Measurements from ENCODE around the gene DUSP10.
A peak's percentile ranks its signal among the peaks of the same experiment; 100 is the strongest.

- TF ChIP-seq POLR2AphosphoS5 (IDR thresholded peaks at IDR 0.05; ENCODE audit: low read depth, low read length) (no peak), REST (IDR thresholded peaks at IDR 0.05; ENCODE audit: insufficient read depth in 1 of 2, low read depth in 2 of 2, low read length in 2 of 2) (no peak), SIN3A (IDR thresholded peaks at IDR 0.05; ENCODE audit: borderline replicate concordance, insufficient read depth, low read length) (peak; percentile 12; the same call in 1 of the 2 replicates), TAF1 (IDR thresholded peaks at IDR 0.05; ENCODE audit: borderline replicate concordance, insufficient read depth, low read length) (no peak)
Observed at GRCh38 chr1:221768444-221769066, 26.7 kb upstream of the DUSP10 start.
